Metanephros (tissue), 2 donors: ENCODE data around the gene CEP57L1. TPM values are rescaled to one million over a fixed set of nuclear protein-coding genes. Genes with fewer than 3 reads are reported as not detected.

Experiments
- small RNA-seq: library from RNA; depleted of rRNA; stranded (forward); fragments of <200 nt; gene quantifications from one replicate; pipeline ENCODE3, GENCODE V24; 2014; ENCODE audit warnings: low replicate concordance
- total RNA-seq: library from RNA; depleted of rRNA; stranded (reverse); fragments of >200 nt; gene quantifications from one replicate; pipeline ENCODE4 v1.2.3, GENCODE V29; 2014

CEP57L1 gene
- total RNA-seq: 28.1 TPM

DNA sequence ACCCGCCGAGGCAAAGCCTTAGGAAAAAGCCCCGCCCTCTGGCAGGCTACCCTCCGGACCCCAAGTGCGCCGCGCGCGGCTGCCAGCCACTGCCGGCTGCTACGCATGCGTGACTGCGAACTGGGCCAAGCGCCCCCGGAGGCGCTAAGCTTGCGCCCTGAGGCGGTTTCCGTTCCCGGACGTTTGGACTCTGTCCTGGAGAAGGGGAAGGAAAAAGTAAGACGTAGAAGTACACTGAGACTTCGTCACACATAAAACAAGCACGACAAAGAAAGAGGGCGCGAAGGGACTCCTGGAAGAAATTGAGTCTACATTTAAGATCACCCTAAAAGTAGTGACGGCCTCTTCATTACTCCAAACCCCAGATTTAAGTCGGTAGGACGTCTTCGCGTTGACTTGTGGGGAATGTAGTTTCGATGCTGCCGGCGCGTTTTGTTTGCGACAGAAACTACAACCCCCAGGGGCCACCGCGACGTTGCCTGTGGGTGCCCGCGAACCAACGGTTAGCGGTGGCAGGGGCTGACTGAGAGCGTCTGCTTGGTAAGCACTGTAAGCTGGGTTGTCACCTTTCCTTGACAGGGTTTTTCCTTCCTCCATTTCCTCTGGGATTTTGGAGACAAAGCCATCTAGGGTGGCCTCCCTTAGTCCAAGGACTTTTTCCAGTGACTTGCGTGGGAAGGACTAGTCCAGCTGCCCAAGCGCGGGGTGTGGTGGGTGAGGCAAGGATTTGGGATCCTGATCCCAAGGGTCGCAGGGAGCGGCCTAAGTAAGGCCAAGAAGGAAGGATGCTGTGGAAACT lies at the start of gene CEP57L1:
TSS of gene CEP57L1 (plus strand) at position 472 of the 799 bp plus-strand sequence. CDS start 49,715 bp downstream, outside the sequence.

DNA sequence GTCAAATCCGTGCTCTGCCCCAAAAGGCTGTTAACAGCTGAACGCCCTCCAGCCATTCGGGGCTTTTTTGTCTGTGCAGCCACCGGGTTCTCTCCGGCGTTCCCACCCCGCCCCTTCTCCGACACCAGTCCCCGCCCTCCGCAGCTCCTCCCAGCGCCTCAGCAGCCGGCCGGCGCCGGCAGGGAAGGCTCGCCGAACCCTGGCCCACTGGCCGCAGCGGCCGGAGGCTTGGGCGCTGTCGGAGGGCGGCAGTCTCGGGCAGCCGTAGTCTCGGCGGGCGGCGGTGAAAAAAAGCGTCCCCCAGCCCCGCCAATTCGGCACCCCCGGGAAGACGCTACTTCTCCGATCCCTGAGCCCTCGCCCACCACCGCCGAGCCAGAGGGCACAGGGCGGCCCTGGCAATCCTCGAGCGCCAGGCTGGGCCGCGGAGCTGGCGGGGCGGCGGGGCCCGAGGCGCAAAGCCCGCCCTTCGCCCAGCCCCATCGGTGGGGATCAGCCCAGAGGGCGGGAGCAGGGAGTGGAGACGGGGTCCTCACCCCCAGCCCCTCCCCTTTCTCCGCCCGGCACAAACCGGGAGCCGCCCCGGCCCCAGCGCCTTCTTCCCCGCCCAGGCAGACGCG lies 781 bp upstream of the CEP57L1 start, which contains the start of gene SESN1:
TSS of gene SESN1 (minus strand) at position 431 of the 620 bp plus-strand sequence. CDS start 773 bp downstream, outside the sequence.

Small RNA genes within 50 kb of the gene (small RNA-seq; reads per million reads assigned to genes)
- not detected for gene RNU6-653P

Other genes with a start within 250 kb of the CEP57L1 start
- gene ARMC2, start 247.1 kb upstream of the CEP57L1 start, total RNA-seq: 4.4 TPM
- gene SESN1, start 661 bp upstream of the CEP57L1 start, total RNA-seq: 46.5 TPM